ENCODE data around the gene KCNJ9. TPM values are rescaled to one million over a fixed set of nuclear protein-coding genes. Genes with fewer than 3 reads are reported as not detected.
A peak's percentile ranks its signal among the peaks of the same experiment; 100 is the strongest.

Gene KCNJ9
- total RNA-seq, 5 donors from 2014 or later (not counting 1 experiment from before 2014, with no cell fraction given) = not detected

GRCh38 chr1:160115545-160116282, 34.4 kb downstream of the KCNJ9 start, which contains the start of gene ATP1A2:
TSS of gene ATP1A2 (plus strand) at chr1:160115759. CDS start at chr1:160115862, 103 bp downstream.
- Mint-ChIP-seq H3K27me3 (peaks cover 10 to 26% of the 10 kb centered on the region in 2 donors), H3K4me1 (no peaks in the 10 kb centered on the region), H3K9me3 (no peaks in the 10 kb centered on the region), H3K4me3 (no peak within 1 kb of the TSS), H3K36me3 (no peaks in the 10 kb centered on the region), H3K27ac (no peak within 1 kb of the TSS)
- H3K27me3 ChIP-seq (replicated peaks in 1 of 2; ENCODE audit: control insufficient read depth in 2 of 2, extremely low read depth in 1 of 2, insufficient read depth in 2 of 2, low read length in 1 of 2) = peaks cover 0 to 53% of the 10 kb centered on the region in 2 experiments
- DNase-seq (no peak), ATAC-seq (replicated peaks in 1 of 4) (no peak)
- CTCF ChIA-PET = interaction anchor here in 1 of 2 donors (1.5 kb wide), 1 partner anchor 18 kb away, joined by 5 read pairs; the partner anchor contains the start of gene IGSF8
- H3K27ac ChIP-seq (ENCODE audit: low read length) = no peak within 1 kb of the TSS
- no peak within 1 kb of the TSS for H3K4me3 ChIP-seq (ENCODE audit: control insufficient read depth in 1 of 2, extremely low read depth in 1 of 2, low read length in 1 of 2)
- no peaks in the 10 kb centered on the region for H3K4me1 ChIP-seq (ENCODE audit: control insufficient read depth in 1 of 2, extremely low read depth in 1 of 2, insufficient read depth in 2 of 2, low read length in 2 of 2)
- no peaks in the 10 kb centered on the region for H3K36me3 ChIP-seq (ENCODE audit: control insufficient read depth in 2 of 2, extremely low read depth in 1 of 2, insufficient read depth in 1 of 2, low read length in 1 of 2)
- no peaks in the 10 kb centered on the region for H3K9me3 ChIP-seq
- 61% methylated on average over 11 of the region's 16 CpGs for WGBS (ENCODE audit: insufficient coverage)
- POLR2A ChIA-PET = interaction anchor here (0.6 to 0.7 kb wide), 2 partner anchors 34 to 1215 kb away, joined by 3 to 10 read pairs; partner anchors contain the start of gene KCNJ9 (in 1 of the 2)

GRCh38 chr1:160116283-160117147, 35.2 kb downstream of the KCNJ9 start:
- no peaks in the 10 kb centered on the region for H3K9me3 Mint-ChIP-seq
- Histone ChIP-seq H3K27ac (ENCODE audit: low read length) (no peak overlapping the region), H3K36me3 (ENCODE audit: control insufficient read depth in 2 of 2, extremely low read depth in 1 of 2, insufficient read depth in 1 of 2, low read length in 1 of 2) (no peaks in the 10 kb centered on the region), H3K4me1 (ENCODE audit: control insufficient read depth in 1 of 2, extremely low read depth in 1 of 2, insufficient read depth in 2 of 2, low read length in 2 of 2) (no peaks in the 10 kb centered on the region), H3K9me3 (no peaks in the 10 kb centered on the region), H3K4me3 (ENCODE audit: control insufficient read depth in 1 of 2, extremely low read depth in 1 of 2, low read length in 1 of 2) (no peak overlapping the region), H3K27me3 (replicated peaks in 1 of 2; ENCODE audit: control insufficient read depth in 2 of 2, extremely low read depth in 1 of 2, insufficient read depth in 2 of 2, low read length in 1 of 2) (peaks cover 0 to 53% of the 10 kb centered on the region in 2 experiments)
- no peaks in the 10 kb centered on the region for H3K4me1 Mint-ChIP-seq
- 75% methylated on average over 6 of the region's 12 CpGs for WGBS (ENCODE audit: insufficient coverage)
- POLR2A ChIA-PET = interaction anchor here (0.6 to 0.7 kb wide), 2 partner anchors 35 to 1214 kb away, joined by 3 to 10 read pairs; partner anchors contain the start of gene KCNJ9 (in 1 of the 2)
- H3K36me3 Mint-ChIP-seq = no peaks in the 10 kb centered on the region
- H3K4me3 Mint-ChIP-seq = no peak overlapping the region
- peak overlapping the region in 1 of 2 donors; percentile 41 for H3K27ac Mint-ChIP-seq
- no peak for DNase-seq
- ATAC-seq (replicated peaks in 1 of 4) = no peak
- CTCF ChIA-PET = interaction anchor here in 1 of 2 donors (1.5 kb wide), 1 partner anchor 18 kb away, joined by 5 read pairs; the partner anchor contains the start of gene IGSF8
- peaks cover 10 to 26% of the 10 kb centered on the region in 2 donors for H3K27me3 Mint-ChIP-seq

GRCh38 chr1:160117300-160117699, 36.0 kb downstream of the KCNJ9 start:
- H3K36me3 ChIP-seq (ENCODE audit: control insufficient read depth in 2 of 2, extremely low read depth in 1 of 2, insufficient read depth in 1 of 2, low read length in 1 of 2) = no peaks in the 10 kb centered on the region
- H3K27ac ChIP-seq (ENCODE audit: low read length) = no peak overlapping the region
- no peaks in the 10 kb centered on the region for H3K36me3 Mint-ChIP-seq
- WGBS (ENCODE audit: insufficient coverage) = no CpG with 5 or more reads among the region's 1 CpG
- H3K4me3 ChIP-seq (ENCODE audit: control insufficient read depth in 1 of 2, extremely low read depth in 1 of 2, low read length in 1 of 2) = no peak overlapping the region
- H3K4me1 ChIP-seq (ENCODE audit: control insufficient read depth in 1 of 2, extremely low read depth in 1 of 2, insufficient read depth in 2 of 2, low read length in 2 of 2) = no peaks in the 10 kb centered on the region
- ATAC-seq (replicated peaks in 1 of 4) (no peak), DNase-seq (no peak)
- H3K27me3 ChIP-seq (replicated peaks in 1 of 2; ENCODE audit: control insufficient read depth in 2 of 2, extremely low read depth in 1 of 2, insufficient read depth in 2 of 2, low read length in 1 of 2) = peaks cover 0 to 48% of the 10 kb centered on the region in 2 experiments
- peaks cover 10 to 26% of the 10 kb centered on the region in 2 donors for H3K27me3 Mint-ChIP-seq
- no peaks in the 10 kb centered on the region for H3K9me3 Mint-ChIP-seq
- H3K9me3 ChIP-seq = no peaks in the 10 kb centered on the region
- ChIA-PET POLR2A (no interaction called here), CTCF (no interaction called here)
- H3K27ac Mint-ChIP-seq = no peak overlapping the region
- H3K4me3 Mint-ChIP-seq = no peak overlapping the region
- no peaks in the 10 kb centered on the region for H3K4me1 Mint-ChIP-seq

- ATAC-seq (replicated peaks in 1 of 4) = no peak
- no peak overlapping the region for H3K4me3 ChIP-seq (ENCODE audit: control insufficient read depth in 1 of 2, extremely low read depth in 1 of 2, low read length in 1 of 2)
- no peaks in the 10 kb centered on the region for H3K4me1 ChIP-seq (ENCODE audit: control insufficient read depth in 1 of 2, extremely low read depth in 1 of 2, insufficient read depth in 2 of 2, low read length in 2 of 2)
- no peaks in the 10 kb centered on the region for H3K36me3 ChIP-seq (ENCODE audit: control insufficient read depth in 2 of 2, extremely low read depth in 1 of 2, insufficient read depth in 1 of 2, low read length in 1 of 2)
- Mint-ChIP-seq H3K4me3 (no peak overlapping the region), H3K9me3 (no peaks in the 10 kb centered on the region), H3K27me3 (peaks cover 10 to 22% of the 10 kb centered on the region in 2 donors), H3K27ac (no peak overlapping the region), H3K4me1 (no peaks in the 10 kb centered on the region), H3K36me3 (no peaks in the 10 kb centered on the region)
- H3K27ac ChIP-seq (ENCODE audit: low read length) = no peak overlapping the region
- DNase-seq = no peak
- H3K27me3 ChIP-seq (replicated peaks in 1 of 2; ENCODE audit: control insufficient read depth in 2 of 2, extremely low read depth in 1 of 2, insufficient read depth in 2 of 2, low read length in 1 of 2) = peaks cover 0 to 44% of the 10 kb centered on the region in 2 experiments
- no peaks in the 10 kb centered on the region for H3K9me3 ChIP-seq
- CTCF ChIA-PET = no interaction called here
- no CpG with 5 or more reads among the region's 8 CpGs for WGBS (ENCODE audit: insufficient coverage)
- POLR2A ChIA-PET = no interaction called here
Measured at GRCh38 chr1:160117709-160118183, 36.4 kb downstream of the KCNJ9 start.

GRCh38 chr1:160118928-160119327, 37.6 kb downstream of the KCNJ9 start:
- H3K4me3 ChIP-seq (ENCODE audit: control insufficient read depth in 1 of 2, extremely low read depth in 1 of 2, low read length in 1 of 2) = no peak overlapping the region
- no peaks in the 10 kb centered on the region for H3K36me3 ChIP-seq (ENCODE audit: control insufficient read depth in 2 of 2, extremely low read depth in 1 of 2, insufficient read depth in 1 of 2, low read length in 1 of 2)
- no peak overlapping the region for H3K27ac ChIP-seq (ENCODE audit: low read length)
- ChIA-PET CTCF (no interaction called here), POLR2A (no interaction called here)
- WGBS (ENCODE audit: insufficient coverage) = no CpG with 5 or more reads among the region's 3 CpGs
- DNase-seq (no peak), ATAC-seq (replicated peaks in 1 of 4) (no peak)
- H3K27me3 ChIP-seq (replicated peaks in 1 of 2; ENCODE audit: control insufficient read depth in 2 of 2, extremely low read depth in 1 of 2, insufficient read depth in 2 of 2, low read length in 1 of 2) = peaks cover 0 to 44% of the 10 kb centered on the region in 2 experiments
- H3K4me1 ChIP-seq (ENCODE audit: control insufficient read depth in 1 of 2, extremely low read depth in 1 of 2, insufficient read depth in 2 of 2, low read length in 2 of 2) = no peaks in the 10 kb centered on the region
- Mint-ChIP-seq H3K4me1 (no peaks in the 10 kb centered on the region), H3K36me3 (no peaks in the 10 kb centered on the region), H3K27me3 (peaks cover 10 to 18% of the 10 kb centered on the region in 2 donors), H3K4me3 (no peak overlapping the region), H3K27ac (no peak overlapping the region), H3K9me3 (no peaks in the 10 kb centered on the region)
- H3K9me3 ChIP-seq = no peaks in the 10 kb centered on the region

DNA sequence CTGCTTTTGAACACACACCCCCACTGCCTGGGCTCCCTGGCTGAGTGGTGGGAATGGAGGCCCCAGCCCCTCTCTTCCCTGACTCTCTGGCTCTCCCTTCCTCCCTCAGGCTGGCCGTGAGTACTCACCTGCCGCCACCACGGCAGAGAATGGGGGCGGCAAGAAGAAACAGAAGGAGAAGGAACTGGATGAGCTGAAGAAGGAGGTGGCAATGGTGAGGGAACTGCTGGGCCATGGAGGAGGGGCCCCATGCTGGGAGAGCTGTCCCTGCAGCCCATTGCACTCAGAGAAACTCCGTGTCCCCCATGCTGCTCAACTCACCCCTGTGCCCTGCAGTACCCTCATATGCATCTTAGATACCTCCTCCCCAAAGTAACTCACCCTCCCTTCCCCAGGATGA, 39.5 kb downstream of the KCNJ9 start:
- ATAC-seq (replicated peaks in 1 of 4) = no peak
- Histone ChIP-seq H3K4me1 (ENCODE audit: control insufficient read depth in 1 of 2, extremely low read depth in 1 of 2, insufficient read depth in 2 of 2, low read length in 2 of 2) (no peaks in the 10 kb centered on the region), H3K9me3 (no peaks in the 10 kb centered on the region), H3K27ac (ENCODE audit: low read length) (no peak overlapping the region), H3K27me3 (replicated peaks in 1 of 2; ENCODE audit: control insufficient read depth in 2 of 2, extremely low read depth in 1 of 2, insufficient read depth in 2 of 2, low read length in 1 of 2) (peaks cover 0 to 30% of the 10 kb centered on the region in 2 experiments), H3K4me3 (ENCODE audit: control insufficient read depth in 1 of 2, extremely low read depth in 1 of 2, low read length in 1 of 2) (no peak overlapping the region), H3K36me3 (ENCODE audit: control insufficient read depth in 2 of 2, extremely low read depth in 1 of 2, insufficient read depth in 1 of 2, low read length in 1 of 2) (no peaks in the 10 kb centered on the region)
- no peaks in the 10 kb centered on the region for H3K4me1 Mint-ChIP-seq
- no peak for DNase-seq
- CTCF ChIA-PET = no interaction called here
- no peak overlapping the region for H3K27ac Mint-ChIP-seq
- no peaks in the 10 kb centered on the region for H3K9me3 Mint-ChIP-seq
- peaks cover 6 to 14% of the 10 kb centered on the region in 2 donors for H3K27me3 Mint-ChIP-seq
- no peak overlapping the region for H3K4me3 Mint-ChIP-seq
- WGBS (ENCODE audit: insufficient coverage) = no CpG with 5 or more reads among the region's 5 CpGs
- no peaks in the 10 kb centered on the region for H3K36me3 Mint-ChIP-seq
- POLR2A ChIA-PET = no interaction called here
